ENCODE results near the gene CDC42EP2.

DNA sequence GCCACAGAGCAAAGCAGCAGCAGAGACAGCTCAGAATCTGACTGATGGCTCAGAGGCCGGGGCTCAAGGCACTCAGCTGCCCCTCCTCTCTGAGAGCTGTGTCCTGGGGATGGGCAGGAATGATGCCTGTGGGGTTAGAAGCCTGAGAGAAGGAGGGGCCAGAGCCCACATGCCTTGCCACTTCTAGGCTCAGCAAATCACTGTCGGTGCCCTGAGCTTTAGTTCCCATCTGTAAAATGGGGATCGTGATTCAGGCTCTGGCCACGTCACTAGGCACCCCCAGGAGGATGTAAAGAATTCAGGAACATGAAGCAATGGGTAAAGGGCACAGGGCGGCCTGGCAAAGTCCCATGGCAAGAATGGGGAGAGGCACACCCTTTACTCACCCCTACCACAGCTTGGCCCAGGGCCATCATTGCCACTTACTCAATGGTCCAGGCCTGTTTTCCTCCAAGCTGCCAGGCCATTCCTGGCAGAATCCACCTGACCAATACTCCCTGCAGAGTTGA, 3.4 kb upstream of the CDC42EP2 start:
- TF ChIP-seq, protein P1, sequence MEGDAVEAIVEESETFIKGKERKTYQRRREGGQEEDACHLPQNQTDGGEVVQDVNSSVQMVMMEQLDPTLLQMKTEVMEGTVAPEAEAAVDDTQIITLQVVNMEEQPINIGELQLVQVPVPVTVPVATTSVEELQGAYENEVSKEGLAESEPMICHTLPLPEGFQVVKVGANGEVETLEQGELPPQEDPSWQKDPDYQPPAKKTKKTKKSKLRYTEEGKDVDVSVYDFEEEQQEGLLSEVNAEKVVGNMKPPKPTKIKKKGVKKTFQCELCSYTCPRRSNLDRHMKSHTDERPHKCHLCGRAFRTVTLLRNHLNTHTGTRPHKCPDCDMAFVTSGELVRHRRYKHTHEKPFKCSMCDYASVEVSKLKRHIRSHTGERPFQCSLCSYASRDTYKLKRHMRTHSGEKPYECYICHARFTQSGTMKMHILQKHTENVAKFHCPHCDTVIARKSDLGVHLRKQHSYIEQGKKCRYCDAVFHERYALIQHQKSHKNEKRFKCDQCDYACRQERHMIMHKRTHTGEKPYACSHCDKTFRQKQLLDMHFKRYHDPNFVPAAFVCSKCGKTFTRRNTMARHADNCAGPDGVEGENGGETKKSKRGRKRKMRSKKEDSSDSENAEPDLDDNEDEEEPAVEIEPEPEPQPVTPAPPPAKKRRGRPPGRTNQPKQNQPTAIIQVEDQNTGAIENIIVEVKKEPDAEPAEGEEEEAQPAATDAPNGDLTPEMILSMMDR (IDR thresholded peaks at IDR 0.05), result no peak
- TF ChIP-seq POLR2A (IDR thresholded peaks at IDR 0.05) (no peak), POLR2AphosphoS5 (IDR thresholded peaks at IDR 0.05) (no peak)
